ENCODE data around the gene AGXT.

GRCh38 chr2:240858321-240858720 lies 10.3 kb upstream of the AGXT start:
- TF ChIP-seq POLR2A (IDR thresholded peaks at IDR 0.05; ENCODE audit: low read length) (no peak), GATA1 (IDR thresholded peaks at IDR 0.05; ENCODE audit: low read depth, low read length) (no peak)
